ENCODE results near the gene KLHL14. TPM values are rescaled to one million over a fixed set of nuclear protein-coding genes. Genes with fewer than 3 reads are reported as not detected.

KLHL14 gene
- total RNA-seq, 2 experiments from 2014 or later: 0.57 to 2.8 TPM

DNA sequence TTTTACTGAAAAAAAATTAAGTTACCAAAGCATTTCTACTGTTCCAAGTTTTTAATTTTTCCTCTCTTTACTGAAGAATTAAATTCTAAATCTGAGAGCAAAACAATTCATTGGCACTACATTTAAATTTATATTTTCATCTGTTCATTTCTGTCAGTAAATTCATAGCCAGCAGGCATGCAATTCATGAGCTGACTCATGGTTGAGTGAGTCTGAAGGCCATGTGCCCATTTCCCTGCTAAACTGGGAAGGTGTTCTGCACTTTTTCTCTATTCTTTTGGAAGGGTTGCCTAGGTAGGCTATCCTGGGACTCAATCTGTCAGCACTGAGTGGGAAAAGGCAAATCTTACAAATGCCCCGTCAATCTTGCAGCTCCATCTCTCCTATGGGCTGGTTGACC is 88.7 kb downstream of the KLHL14 start:
- Histone ChIP-seq H3K4me2 (ENCODE audit: low read length) (no peak overlapping the region), H3K36me3 (ENCODE audit: insufficient read depth, low read length) (no peaks in the 10 kb centered on the region), H3K9me3 (ENCODE audit: low read length) (no peaks in the 10 kb centered on the region), H4K20me1 (ENCODE audit: insufficient read depth, low read length) (no peaks in the 10 kb centered on the region), H2AFZ (ENCODE audit: low read length) (no peak overlapping the region), H3K4me1 (ENCODE audit: insufficient read depth, low read length, poor library complexity, severe bottlenecking) (no peaks in the 10 kb centered on the region), H3K9me2 (ENCODE audit: insufficient read depth, low read length) (no peaks in the 10 kb centered on the region), H3K4me3 (ENCODE audit: low read depth, low read length, poor library complexity, severe bottlenecking) (no peak overlapping the region), H3K79me2 (ENCODE audit: insufficient read depth, low read depth, low read length) (no peaks in the 10 kb centered on the region), H3K27ac (ENCODE audit: low read depth, low read length, poor library complexity, severe bottlenecking) (no peak overlapping the region)
- CTCF ChIA-PET (ENCODE audit: unreplicated experiment): no interaction called here
- POLR2A ChIA-PET: no interaction called here
- intact Hi-C loops (cut with micrococcal nuclease; ENCODE audit: unreplicated experiment): no loop called here
- TF ChIP-seq CTCF (conservative IDR thresholded peaks at IDR 0.05; ENCODE audit: low read length) (no peak), EZH2phosphoT487 (IDR thresholded peaks at IDR 0.05; ENCODE audit: borderline replicate concordance, low read depth, low read length) (no peak)
- BruUV-seq (replicated peaks): no TSS peak
- no peak for DNase-seq (ENCODE audit: low spot score)

DNA sequence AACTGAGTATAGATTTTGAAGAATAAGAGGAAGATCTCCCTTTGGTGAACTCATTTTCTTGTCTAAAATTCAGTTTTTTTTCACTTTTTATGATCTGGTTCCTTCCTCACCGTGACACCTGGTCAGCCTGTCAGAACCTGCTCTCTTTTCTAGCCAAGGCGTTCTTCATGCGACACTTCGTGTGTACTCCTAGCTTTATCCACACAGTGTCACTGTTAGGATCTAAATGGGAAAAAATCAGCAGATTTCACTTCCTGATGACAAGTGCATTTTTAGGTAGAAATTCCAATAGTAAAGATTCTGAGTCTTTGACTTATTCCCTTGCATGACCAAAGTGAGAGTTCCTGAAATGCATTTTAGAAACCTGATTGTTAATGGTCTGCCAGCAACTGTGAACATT is 89.8 kb downstream of the KLHL14 start:
- Histone ChIP-seq H3K9me2 (ENCODE audit: insufficient read depth, low read length) (no peaks in the 10 kb centered on the region), H2AFZ (ENCODE audit: low read length) (no peak overlapping the region), H3K4me1 (ENCODE audit: insufficient read depth, low read length, poor library complexity, severe bottlenecking) (no peaks in the 10 kb centered on the region), H3K79me2 (ENCODE audit: insufficient read depth, low read depth, low read length) (no peaks in the 10 kb centered on the region), H3K4me3 (ENCODE audit: low read depth, low read length, poor library complexity, severe bottlenecking) (no peak overlapping the region), H3K36me3 (ENCODE audit: insufficient read depth, low read length) (no peaks in the 10 kb centered on the region), H4K20me1 (ENCODE audit: insufficient read depth, low read length) (no peaks in the 10 kb centered on the region), H3K27ac (ENCODE audit: low read depth, low read length, poor library complexity, severe bottlenecking) (no peak overlapping the region), H3K9me3 (ENCODE audit: low read length) (no peaks in the 10 kb centered on the region), H3K4me2 (ENCODE audit: low read length) (no peak overlapping the region)
- intact Hi-C loops (cut with micrococcal nuclease; ENCODE audit: unreplicated experiment): no loop called here
- no peak for DNase-seq (ENCODE audit: low spot score)
- ChIA-PET CTCF (ENCODE audit: unreplicated experiment) (no interaction called here), POLR2A (no interaction called here)
- no TSS peak for BruUV-seq (replicated peaks)
- TF ChIP-seq CTCF (conservative IDR thresholded peaks at IDR 0.05; ENCODE audit: low read length) (no peak), EZH2phosphoT487 (IDR thresholded peaks at IDR 0.05; ENCODE audit: borderline replicate concordance, low read depth, low read length) (no peak)

- CTCF ChIA-PET (ENCODE audit: unreplicated experiment): no interaction called here
Observed at GRCh38 chr18:32677578-32677977, 95.2 kb downstream of the KLHL14 start.

More at GRCh38 chr18:32677578-32677977, 95.2 kb downstream of the KLHL14 start:
- H3K9me3 ChIP-seq (ENCODE audit: low read length): no peaks in the 10 kb centered on the region
- no peak overlapping the region for H2AFZ ChIP-seq (ENCODE audit: low read length)
- POLR2A ChIA-PET: no interaction called here
- H3K79me2 ChIP-seq (ENCODE audit: insufficient read depth, low read depth, low read length): no peaks in the 10 kb centered on the region
- TF ChIP-seq CTCF (conservative IDR thresholded peaks at IDR 0.05; ENCODE audit: low read length): no peak
- TF ChIP-seq EZH2phosphoT487 (IDR thresholded peaks at IDR 0.05; ENCODE audit: borderline replicate concordance, low read depth, low read length): no peak
- no peaks in the 10 kb centered on the region for H3K9me2 ChIP-seq (ENCODE audit: insufficient read depth, low read length)
- DNase-seq (ENCODE audit: low spot score): no peak
- H3K27ac ChIP-seq (ENCODE audit: low read depth, low read length, poor library complexity, severe bottlenecking): no peak overlapping the region
- peaks cover 13% of the 10 kb centered on the region for H3K4me1 ChIP-seq (ENCODE audit: insufficient read depth, low read length, poor library complexity, severe bottlenecking)
- no peaks in the 10 kb centered on the region for H4K20me1 ChIP-seq (ENCODE audit: insufficient read depth, low read length)
- H3K4me3 ChIP-seq (ENCODE audit: low read depth, low read length, poor library complexity, severe bottlenecking): no peak overlapping the region
- intact Hi-C loops (cut with micrococcal nuclease; ENCODE audit: unreplicated experiment): no loop called here
- H3K4me2 ChIP-seq (ENCODE audit: low read length): no peak overlapping the region
- no peaks in the 10 kb centered on the region for H3K36me3 ChIP-seq (ENCODE audit: insufficient read depth, low read length)
- BruUV-seq (replicated peaks): no TSS peak

Measured in OCI-LY7 (cell line).